Body of pancreas (tissue), 4 donors: ENCODE results near the gene SLC38A9.

ENCODE experiments used
- POLR2A ChIP-seq, 3 donors: fragments of 450-650 bp; IDR thresholded peaks; one replicate each; pipeline ENCODE4 v1.6.1; 2016; ENCODE audit warnings: antibody characterized with exemption in 3 of 3, mild to moderate bottlenecking in 2 of 3
- TF ChIP-seq, protein P1 (sequence below), 7 experiments: fragments of 450-650 bp in 4 of 7; fragments of 200-600 bp in 3 of 7; sonication (generic) in 3 of 7; IDR thresholded peaks; one replicate each; pipeline ENCODE4 v1.5.1; 2016 to 2019; ENCODE audit warnings: antibody characterized with exemption in 7 of 7

DNA sequence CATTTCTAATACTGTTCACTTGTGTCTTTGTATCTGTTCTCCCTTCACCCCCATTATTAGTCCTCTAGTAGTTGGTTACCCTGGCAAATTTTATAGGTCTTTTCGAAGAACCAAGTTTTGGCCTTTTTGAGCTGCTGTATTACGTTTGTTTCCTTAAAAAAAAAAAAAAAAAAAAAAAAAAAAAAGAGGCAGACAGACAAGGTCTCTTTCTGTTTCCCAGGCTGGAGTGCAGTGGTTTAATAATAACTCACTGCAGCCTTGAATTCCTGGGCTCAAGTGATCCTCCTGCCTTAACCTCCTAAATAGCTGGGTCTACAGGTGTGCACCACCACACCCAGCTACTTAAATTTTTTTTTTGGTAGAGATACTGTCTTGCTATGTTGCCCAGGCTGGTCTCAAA, 46.6 kb upstream of the SLC38A9 start:
- TF ChIP-seq, protein P1, sequence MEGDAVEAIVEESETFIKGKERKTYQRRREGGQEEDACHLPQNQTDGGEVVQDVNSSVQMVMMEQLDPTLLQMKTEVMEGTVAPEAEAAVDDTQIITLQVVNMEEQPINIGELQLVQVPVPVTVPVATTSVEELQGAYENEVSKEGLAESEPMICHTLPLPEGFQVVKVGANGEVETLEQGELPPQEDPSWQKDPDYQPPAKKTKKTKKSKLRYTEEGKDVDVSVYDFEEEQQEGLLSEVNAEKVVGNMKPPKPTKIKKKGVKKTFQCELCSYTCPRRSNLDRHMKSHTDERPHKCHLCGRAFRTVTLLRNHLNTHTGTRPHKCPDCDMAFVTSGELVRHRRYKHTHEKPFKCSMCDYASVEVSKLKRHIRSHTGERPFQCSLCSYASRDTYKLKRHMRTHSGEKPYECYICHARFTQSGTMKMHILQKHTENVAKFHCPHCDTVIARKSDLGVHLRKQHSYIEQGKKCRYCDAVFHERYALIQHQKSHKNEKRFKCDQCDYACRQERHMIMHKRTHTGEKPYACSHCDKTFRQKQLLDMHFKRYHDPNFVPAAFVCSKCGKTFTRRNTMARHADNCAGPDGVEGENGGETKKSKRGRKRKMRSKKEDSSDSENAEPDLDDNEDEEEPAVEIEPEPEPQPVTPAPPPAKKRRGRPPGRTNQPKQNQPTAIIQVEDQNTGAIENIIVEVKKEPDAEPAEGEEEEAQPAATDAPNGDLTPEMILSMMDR (IDR thresholded peaks at IDR 0.05) = no peak
- no peak for TF ChIP-seq POLR2A (IDR thresholded peaks at IDR 0.05)
